Prostate gland (tissue), 2 donors: ENCODE measurements around the gene ARHGAP19.

ENCODE experiments used
- CTCF ChIP-seq, 4 experiments: fragments of 200-600 bp in 2 of 4; fragments of 450-650 bp in 2 of 4; sonication (generic) in 2 of 4; IDR thresholded peaks; 1 replicate in 3 of 4; 2 replicates in 1 of 4; pipeline ENCODE4 v1.5.1; 2016 to 2019; ENCODE audit warnings: antibody characterized with exemption in 4 of 4, mild to moderate bottlenecking in 2 of 4, moderate library complexity in 2 of 4
- POLR2AphosphoS5 ChIP-seq: sonication (generic); formaldehyde crosslinking; IDR thresholded peaks from one replicate; pipeline ENCODE4 v1.6.1; 2017; ENCODE audit warnings: antibody characterized with exemption

GRCh38 chr10:97341416-97341815 lies 49.0 kb upstream of the ARHGAP19 start:
- no peak for TF ChIP-seq CTCF (IDR thresholded peaks at IDR 0.05)
- no peak for TF ChIP-seq POLR2AphosphoS5
